Suprapubic skin (tissue), 3 donors: ENCODE results near the gene CPNE4.

Experiments
- POLR2A ChIP-seq, 2 donors: fragments of 450-650 bp; IDR thresholded peaks; one replicate each; pipeline ENCODE4 v1.6.1; 2017; ENCODE audit warnings: antibody characterized with exemption in 2 of 2, mild to moderate bottlenecking in 2 of 2, moderate library complexity in 2 of 2
- TF ChIP-seq, protein P1 (sequence below), 2 donors: fragments of 200-600 bp in 1 of 2; fragments of 450-650 bp in 1 of 2; sonication (generic) in 1 of 2; IDR thresholded peaks; one replicate each; pipeline ENCODE4 v1.5.1; 2016 to 2019; ENCODE audit warnings: antibody characterized with exemption in 2 of 2, mild to moderate bottlenecking in 1 of 2, moderate library complexity in 1 of 2

DNA sequence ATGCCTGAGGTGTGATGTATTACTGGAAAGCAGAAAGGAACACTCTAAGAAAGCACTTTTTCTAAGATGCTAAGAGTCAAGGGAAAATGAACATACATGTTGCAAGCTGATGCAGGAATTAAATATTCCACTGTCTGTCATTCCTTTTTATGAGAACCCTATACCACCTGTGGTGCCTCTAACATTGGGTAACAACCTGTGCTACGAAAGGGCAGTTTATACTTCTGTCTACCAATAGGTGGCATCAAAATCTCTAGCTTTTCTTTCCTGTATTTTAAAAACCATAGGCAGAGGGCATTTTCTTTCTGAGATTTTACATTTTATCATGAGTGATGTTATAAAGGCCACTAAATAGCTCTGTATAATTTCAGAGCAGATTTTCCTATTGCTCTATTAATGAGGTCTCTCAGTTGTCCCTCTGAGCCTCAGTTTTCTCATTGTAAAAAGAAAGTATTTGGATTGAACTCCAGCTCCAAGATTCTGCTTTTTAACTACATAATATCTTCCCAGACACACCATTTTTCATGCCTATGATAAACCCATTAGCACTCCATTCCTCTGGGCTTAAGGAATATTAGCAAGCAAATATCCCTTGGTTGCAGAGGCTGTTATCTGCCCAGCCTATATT lies 3.5 kb upstream of the CPNE4 start:
- TF ChIP-seq POLR2A (IDR thresholded peaks at IDR 0.05) = no peak
- TF ChIP-seq, protein P1, sequence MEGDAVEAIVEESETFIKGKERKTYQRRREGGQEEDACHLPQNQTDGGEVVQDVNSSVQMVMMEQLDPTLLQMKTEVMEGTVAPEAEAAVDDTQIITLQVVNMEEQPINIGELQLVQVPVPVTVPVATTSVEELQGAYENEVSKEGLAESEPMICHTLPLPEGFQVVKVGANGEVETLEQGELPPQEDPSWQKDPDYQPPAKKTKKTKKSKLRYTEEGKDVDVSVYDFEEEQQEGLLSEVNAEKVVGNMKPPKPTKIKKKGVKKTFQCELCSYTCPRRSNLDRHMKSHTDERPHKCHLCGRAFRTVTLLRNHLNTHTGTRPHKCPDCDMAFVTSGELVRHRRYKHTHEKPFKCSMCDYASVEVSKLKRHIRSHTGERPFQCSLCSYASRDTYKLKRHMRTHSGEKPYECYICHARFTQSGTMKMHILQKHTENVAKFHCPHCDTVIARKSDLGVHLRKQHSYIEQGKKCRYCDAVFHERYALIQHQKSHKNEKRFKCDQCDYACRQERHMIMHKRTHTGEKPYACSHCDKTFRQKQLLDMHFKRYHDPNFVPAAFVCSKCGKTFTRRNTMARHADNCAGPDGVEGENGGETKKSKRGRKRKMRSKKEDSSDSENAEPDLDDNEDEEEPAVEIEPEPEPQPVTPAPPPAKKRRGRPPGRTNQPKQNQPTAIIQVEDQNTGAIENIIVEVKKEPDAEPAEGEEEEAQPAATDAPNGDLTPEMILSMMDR (IDR thresholded peaks at IDR 0.05) = peak in 1 of 2 donors; percentile 40
